H9 (cell line): ENCODE results near the gene NUP188. TPM values are rescaled to one million over a fixed set of nuclear protein-coding genes. Genes with fewer than 3 reads are reported as not detected.

Source experiments
- DNase-seq: peaks from one replicate; pipeline ENCODE4 v3.0.0-alpha.2; 2017
- H2AFZ ChIP-seq: one replicate; pipeline ENCODE4 v1.6.1; 2013; ENCODE audit warnings: mild to moderate bottlenecking, low read length, control low read depth, moderate library complexity
- H2AK5ac ChIP-seq: 2 replicates; pipeline ENCODE4 v1.6.1; 2013; ENCODE audit warnings: low read length, control low read depth, mixed read lengths; ENCODE audit not compliant: insufficient read length
- H2BK120ac ChIP-seq: one replicate; pipeline ENCODE4 v1.6.1; 2013; ENCODE audit warnings: low read depth, mild to moderate bottlenecking, low read length, control low read depth, inconsistent platforms; ENCODE audit not compliant: poor library complexity, severe bottlenecking
- H2BK12ac ChIP-seq: 2 replicates; pipeline ENCODE4 v1.6.1; 2013; ENCODE audit warnings: low read length, control low read depth, mixed read lengths, low read depth; ENCODE audit not compliant: insufficient read length
- H2BK15ac ChIP-seq: 2 replicates; pipeline ENCODE4 v1.6.1; 2013; ENCODE audit warnings: low read depth, low read length, control low read depth
- H2BK20ac ChIP-seq: one replicate; pipeline ENCODE4 v1.6.1; 2013; ENCODE audit warnings: low read depth, mild to moderate bottlenecking, low read length, control low read depth, inconsistent platforms; ENCODE audit not compliant: poor library complexity, severe bottlenecking
- H2BK5ac ChIP-seq: 2 replicates; pipeline ENCODE4 v1.6.1; 2013; ENCODE audit warnings: low read length, control low read depth, mixed read lengths; ENCODE audit not compliant: insufficient read length
- H3K14ac ChIP-seq: 2 replicates; pipeline ENCODE4 v1.6.1; 2013; ENCODE audit warnings: low read length, control low read depth; ENCODE audit not compliant: insufficient read depth
- H3K18ac ChIP-seq: 2 replicates; pipeline ENCODE4 v1.6.1; 2013; ENCODE audit warnings: low read depth, mild to moderate bottlenecking, mixed read lengths, low read length, control low read depth; ENCODE audit not compliant: insufficient read length
- H3K23ac ChIP-seq: 2 replicates; pipeline ENCODE4 v1.6.1; 2013; ENCODE audit warnings: low read length, control low read depth, mixed read lengths, low read depth; ENCODE audit not compliant: insufficient read length
- H3K23me2 ChIP-seq: 2 replicates; pipeline ENCODE4 v1.6.1; 2013; ENCODE audit warnings: low read depth, mild to moderate bottlenecking, mixed read lengths, low read length, control low read depth; ENCODE audit not compliant: insufficient read length, poor library complexity, severe bottlenecking
- H3K27ac ChIP-seq: 2 replicates; pipeline ENCODE4 v1.5.1; 2013; ENCODE audit warnings: low read length, control low read depth, mixed read lengths, low read depth; ENCODE audit not compliant: insufficient read length
- H3K27me3 ChIP-seq: 2 replicates; pipeline ENCODE4 v1.6.1; 2013; ENCODE audit warnings: low read length, control low read depth, inconsistent platforms; ENCODE audit not compliant: insufficient read depth
- H3K4ac ChIP-seq: 2 replicates; pipeline ENCODE4 v1.6.1; 2013; ENCODE audit warnings: low read depth, mild to moderate bottlenecking, control low read depth, inconsistent platforms, low read length, moderate library complexity
- H3K4me1 ChIP-seq: 2 replicates; pipeline ENCODE4 v1.6.1; 2013; ENCODE audit warnings: low read length, control low read depth, inconsistent platforms; ENCODE audit not compliant: insufficient read depth
- H3K4me2 ChIP-seq: 2 replicates; pipeline ENCODE4 v1.6.1; 2013; ENCODE audit warnings: low read length, control low read depth, mixed read lengths; ENCODE audit not compliant: insufficient read length, insufficient read depth
- H3K56ac ChIP-seq: 2 replicates; pipeline ENCODE4 v1.6.1; 2013; ENCODE audit warnings: low read depth, mild to moderate bottlenecking, mixed read lengths, low read length, control low read depth; ENCODE audit not compliant: insufficient read length
- H3K79me1 ChIP-seq: 2 replicates; pipeline ENCODE4 v1.6.1; 2013; ENCODE audit warnings: low read depth, mild to moderate bottlenecking, moderate library complexity, low read length, control low read depth, inconsistent platforms; ENCODE audit not compliant: insufficient read depth, poor library complexity, severe bottlenecking
- H3K79me2 ChIP-seq: 2 replicates; pipeline ENCODE4 v1.6.1; 2013; ENCODE audit warnings: low read length, control low read depth, inconsistent platforms; ENCODE audit not compliant: insufficient read depth
- H3K9ac ChIP-seq: 2 replicates; pipeline ENCODE4 v1.6.1; 2013; ENCODE audit warnings: low read length, control low read depth, mixed read lengths; ENCODE audit not compliant: insufficient read length; ENCODE audit errors: extremely low read depth
- H3K9me3 ChIP-seq: one replicate; pipeline ENCODE4 v1.6.1; 2013; ENCODE audit warnings: low read depth, low read length, inconsistent platforms; ENCODE audit not compliant: control insufficient read depth
- H3T11ph ChIP-seq: one replicate; pipeline ENCODE4 v1.6.1; 2013; ENCODE audit warnings: mild to moderate bottlenecking, low read length, control low read depth, inconsistent platforms
- H4K20me1 ChIP-seq: one replicate; pipeline ENCODE4 v1.6.1; 2013; ENCODE audit not compliant: control insufficient read depth, insufficient read length, insufficient read depth
- H4K5ac ChIP-seq: 2 replicates; pipeline ENCODE4 v1.6.1; 2013; ENCODE audit warnings: low read depth, mild to moderate bottlenecking, mixed read lengths, low read length, control low read depth; ENCODE audit not compliant: insufficient read length
- H4K8ac ChIP-seq: replicated peaks from 2 replicates; pipeline ENCODE4 v1.6.1; 2013; ENCODE audit warnings: low read length, control low read depth, mixed read lengths, low read depth; ENCODE audit not compliant: insufficient read length
- H4K91ac ChIP-seq: 2 replicates; pipeline ENCODE4 v1.6.1; 2013; ENCODE audit warnings: low read depth, mild to moderate bottlenecking, moderate library complexity, mixed read lengths, low read length, control low read depth; ENCODE audit not compliant: insufficient read length
- H3K27ac Mint-ChIP-seq, 3 experiments: 2 replicates in 2 of 3; 3 replicates in 1 of 3; pipeline ENCODE4 v1.8.0; 2020 to 2021; ENCODE audit warnings: mixed read lengths in 3 of 3, mild to moderate bottlenecking in 1 of 3, moderate library complexity in 1 of 3
- H3K27me3 Mint-ChIP-seq: 2 replicates; pipeline ENCODE4 v1.8.0; 2021; ENCODE audit warnings: low read depth, mild to moderate bottlenecking, moderate library complexity, mixed read lengths
- H3K36me3 Mint-ChIP-seq, 3 experiments: 2 replicates in 2 of 3; 3 replicates in 1 of 3; pipeline ENCODE4 v1.8.0; 2020 to 2021; ENCODE audit warnings: low read depth in 3 of 3, mixed read lengths in 3 of 3; ENCODE audit not compliant: insufficient read depth in 1 of 3
- H3K4me1 Mint-ChIP-seq, 2 experiments: 2 replicates each; pipeline ENCODE4 v1.8.0; 2020; ENCODE audit warnings: mixed read lengths in 2 of 2
- H3K4me3 Mint-ChIP-seq, 2 experiments: 2 replicates in 1 of 2; 3 replicates in 1 of 2; pipeline ENCODE4 v1.8.0; 2020 to 2021; ENCODE audit warnings: mild to moderate bottlenecking in 2 of 2, mixed read lengths in 2 of 2, moderate library complexity in 1 of 2
- H3K9me3 Mint-ChIP-seq, 2 experiments: 2 replicates in 1 of 2; 3 replicates in 1 of 2; pipeline ENCODE4 v1.8.0; 2020; ENCODE audit warnings: mild to moderate bottlenecking in 2 of 2, mixed read lengths in 2 of 2, moderate library complexity in 1 of 2
- CTCF ChIP-seq: fragments of 200-600 bp; sonication (generic); conservative IDR thresholded peaks from 3 replicates; pipeline ENCODE4 v1.8.0; 2021; ENCODE audit warnings: antibody characterized with exemption, mild to moderate bottlenecking
- WGBS: extraction: QIAGEN DNeasy Blood & Tissue Kit; methylation state at CpG from one replicate; pipeline ENCODE4 v1.1.7; 2013; ENCODE audit warnings: missing lambda C conversion rate, low lambda C conversion rate, mixed read lengths; ENCODE audit not compliant: insufficient read length; ENCODE audit errors: extremely low coverage; 5-methylcytosine and 5-hydroxymethylcytosine counted together
- total RNA-seq: library from RNA; stranded (reverse); gene quantifications from 2 replicates; pipeline ENCODE4 v1.2.1, GENCODE V29; 2021

NUP188 gene
- total RNA-seq, 1 experiment from 2014 or later, result 101 TPM

- no peak overlapping the region for H3K4ac ChIP-seq
- no peak overlapping the region for H2BK15ac ChIP-seq
- peaks cover 4% of the 10 kb centered on the region for H4K20me1 ChIP-seq
- H3K9ac ChIP-seq, result no peak overlapping the region
- no peak overlapping the region for H3K14ac ChIP-seq
- H3K9me3 Mint-ChIP-seq, result no peaks in the 10 kb centered on the region
- peak overlapping the region; percentile 98 to 99 for H3K4me3 Mint-ChIP-seq
- H3K9me3 ChIP-seq, result no peaks in the 10 kb centered on the region
- H2AFZ ChIP-seq, result no peak overlapping the region
- H3K4me1 Mint-ChIP-seq, result peaks cover 11 to 17% of the 10 kb centered on the region in 2 experiments
- no peak overlapping the region for H3T11ph ChIP-seq
- WGBS, result no CpG with 5 or more reads among the region's 19 CpGs
- no peak overlapping the region for H2BK12ac ChIP-seq
- H2BK5ac ChIP-seq, result no peak overlapping the region
- peaks cover 12% of the 10 kb centered on the region for H3K23me2 ChIP-seq
- H3K18ac ChIP-seq, result no peak overlapping the region
- no peak overlapping the region for H4K8ac ChIP-seq
- DNase-seq, result no peak
- no peaks in the 10 kb centered on the region for H3K27me3 ChIP-seq
- H4K5ac ChIP-seq, result no peak overlapping the region
- peaks cover 4% of the 10 kb centered on the region; the same call in 1 of the 2 replicates for H3K4me1 ChIP-seq
- H3K4me2 ChIP-seq, result peak overlapping the region; percentile 53
- no peaks in the 10 kb centered on the region; the same call in 1 of the 2 replicates for H3K79me2 ChIP-seq
- peaks cover 2% of the 10 kb centered on the region; the same call in 1 of the 2 replicates for H3K27me3 Mint-ChIP-seq
- H3K36me3 Mint-ChIP-seq, result peaks cover 12 to 29% (median 20%) of the 10 kb centered on the region in 3 experiments; a peak in 6 of 7 replicates
- H2BK20ac ChIP-seq, result no peak overlapping the region
- TF ChIP-seq CTCF, result no peak
- H4K91ac ChIP-seq, result no peak overlapping the region
- no peaks in the 10 kb centered on the region for H3K79me1 ChIP-seq
- no peak overlapping the region for H3K23ac ChIP-seq
- peak overlapping the region in 1 of 3 experiments; percentile 12; a peak in 2 of 7 replicates for H3K27ac Mint-ChIP-seq
- no peak overlapping the region for H3K27ac ChIP-seq
- H2BK120ac ChIP-seq, result no peak overlapping the region
- H2AK5ac ChIP-seq, result no peak overlapping the region
- no peak overlapping the region for H3K56ac ChIP-seq
These were observed 1.5 kb upstream of the NUP188 start for GRCh38 chr9:128945798-128946501.
